Neural progenitor cell (in vitro differentiated cells): ENCODE results near the gene DCDC1. TPM values are rescaled to one million over a fixed set of nuclear protein-coding genes. Genes with fewer than 3 reads are reported as not detected.

Source experiments
- DNase-seq: peaks from one replicate; pipeline ENCODE4 v3.0.0-alpha.2; 2016; ENCODE audit warnings: low spot score
- H2AFZ ChIP-seq: fragments of 200-600 bp; sonication (generic); replicated peaks from 2 replicates; pipeline ENCODE4 v1.6.1; 2016; ENCODE audit warnings: antibody characterized with exemption
- H3F3A ChIP-seq: fragments of 200-600 bp; sonication (generic); 2 replicates; pipeline ENCODE4 v1.6.1; 2016; ENCODE audit warnings: antibody characterized with exemption, low read depth
- H3K27ac ChIP-seq: fragments of 200-600 bp; sonication (generic); 2 replicates; pipeline ENCODE4 v1.5.1; 2016; ENCODE audit warnings: mild to moderate bottlenecking
- H3K27me3 ChIP-seq: fragments of 200-600 bp; sonication (generic); 2 replicates; pipeline ENCODE4 v1.6.1; 2016; ENCODE audit warnings: mild to moderate bottlenecking, moderate library complexity
- H3K36me3 ChIP-seq: fragments of 200-600 bp; sonication (generic); 2 replicates; pipeline ENCODE4 v1.5.1; 2016
- H3K4me1 ChIP-seq: fragments of 200-600 bp; sonication (generic); 2 replicates; pipeline ENCODE4 v1.6.1; 2016; ENCODE audit warnings: mixed run types
- H3K4me2 ChIP-seq: fragments of 200-600 bp; sonication (generic); 2 replicates; pipeline ENCODE4 v1.6.1; 2016
- H3K4me3 ChIP-seq: fragments of 200-600 bp; sonication (generic); 2 replicates; pipeline ENCODE4 v1.5.1; 2016
- H3K79me2 ChIP-seq: fragments of 200-600 bp; sonication (generic); 2 replicates; pipeline ENCODE4 v1.6.1; 2016; ENCODE audit warnings: low read depth
- H3K9ac ChIP-seq: fragments of 200-600 bp; sonication (generic); 2 replicates; pipeline ENCODE4 v1.6.1; 2016
- H3K9me3 ChIP-seq: fragments of 200-600 bp; sonication (generic); 2 replicates; pipeline ENCODE4 v1.5.1; 2016; ENCODE audit warnings: low read depth
- H4K20me1 ChIP-seq: fragments of 200-600 bp; sonication (generic); 2 replicates; pipeline ENCODE4 v1.6.1; 2016; ENCODE audit warnings: low read depth
- H3K27ac Mint-ChIP-seq: 3 replicates; pipeline ENCODE4 v1.8.0; 2021; ENCODE audit warnings: mixed read lengths
- H3K27me3 Mint-ChIP-seq: 2 replicates; pipeline ENCODE4 v1.8.0; 2022; ENCODE audit warnings: low read depth, mild to moderate bottlenecking, inconsistent platforms, moderate library complexity, mixed read lengths; ENCODE audit not compliant: insufficient read depth
- H3K36me3 Mint-ChIP-seq: 3 replicates; pipeline ENCODE4 v1.8.0; 2021; ENCODE audit warnings: mixed read lengths
- H3K4me1 Mint-ChIP-seq: 3 replicates; pipeline ENCODE4 v1.8.0; 2021; ENCODE audit warnings: mixed read lengths
- H3K4me3 Mint-ChIP-seq: 3 replicates; pipeline ENCODE4 v1.8.0; 2021; ENCODE audit warnings: mild to moderate bottlenecking, moderate library complexity, mixed read lengths
- H3K9me3 Mint-ChIP-seq: 3 replicates; pipeline ENCODE4 v1.8.0; 2020; ENCODE audit warnings: mixed read lengths
- CTCF ChIP-seq: fragments of 200-600 bp; sonication (generic); IDR thresholded peaks from 2 replicates; pipeline ENCODE4 v1.5.1; 2017; ENCODE audit warnings: antibody characterized with exemption, mild to moderate bottlenecking
- EZH2 ChIP-seq: fragments of 200-600 bp; sonication (generic); IDR thresholded peaks from 2 replicates; pipeline ENCODE4 v1.6.1; 2017; ENCODE audit warnings: antibody characterized with exemption, mild to moderate bottlenecking, moderate library complexity
- EZH2phosphoT487 ChIP-seq: fragments of 200-600 bp; sonication (generic); IDR thresholded peaks from 2 replicates; pipeline ENCODE4 v1.6.1; 2017; ENCODE audit warnings: antibody characterized with exemption
- total RNA-seq: library from RNA; depleted of rRNA; stranded (reverse); fragments of >200 nt; gene quantifications from 2 replicates; pipeline ENCODE4 v1.2.3, GENCODE V29; 2015; ENCODE audit warnings: low replicate concordance

The DCDC1 gene
- total RNA-seq, 1 donor from 2014 or later, result 5.0 TPM

DNA sequence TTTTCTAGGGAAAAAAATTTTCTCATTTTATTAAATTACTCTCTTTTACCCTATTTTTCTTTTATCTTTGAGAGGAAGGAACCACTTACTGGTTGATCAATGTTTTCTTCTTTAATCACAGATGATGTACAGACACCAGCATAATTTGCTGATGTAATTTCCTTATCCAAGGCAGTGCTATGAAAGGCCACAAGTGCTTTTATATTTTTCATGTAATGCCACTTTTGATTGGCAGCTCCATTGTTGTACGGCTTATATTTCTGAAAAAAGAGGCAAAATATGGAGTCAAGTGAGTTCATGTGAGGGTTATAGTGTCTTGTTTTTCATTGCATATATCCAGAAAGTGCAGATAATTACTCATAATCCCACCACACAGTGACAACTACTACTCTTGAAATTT, 460.7 kb downstream of the DCDC1 start:
- no peaks in the 10 kb centered on the region for H3K27me3 ChIP-seq
- H3F3A ChIP-seq, result no peaks in the 10 kb centered on the region
- Mint-ChIP-seq H3K27ac (no peak overlapping the region), H3K4me3 (no peak overlapping the region), H3K4me1 (peaks cover 14% of the 10 kb centered on the region), H3K27me3 (peaks cover 6% of the 10 kb centered on the region), H3K9me3 (no peaks in the 10 kb centered on the region), H3K36me3 (peaks cover 5% of the 10 kb centered on the region)
- H3K79me2 ChIP-seq, result no peaks in the 10 kb centered on the region
- no peak overlapping the region for H3K27ac ChIP-seq
- H3K36me3 ChIP-seq, result no peaks in the 10 kb centered on the region
- H3K4me2 ChIP-seq, result no peak overlapping the region
- no peak overlapping the region for H3K9ac ChIP-seq
- H3K4me1 ChIP-seq, result no peaks in the 10 kb centered on the region
- H2AFZ ChIP-seq, result no peak overlapping the region
- no peaks in the 10 kb centered on the region for H4K20me1 ChIP-seq
- no peak for TF ChIP-seq CTCF
- TF ChIP-seq EZH2, result no peak
- no peak for TF ChIP-seq EZH2phosphoT487
- H3K9me3 ChIP-seq, result no peaks in the 10 kb centered on the region
- H3K4me3 ChIP-seq, result no peak overlapping the region
- DNase-seq, result no peak

GRCh38 chr11:30908272-30908671, 461.3 kb downstream of the DCDC1 start:
- H3K4me1 Mint-ChIP-seq, result peaks cover 14% of the 10 kb centered on the region
- Histone ChIP-seq H3K4me1 (no peaks in the 10 kb centered on the region), H3F3A (no peaks in the 10 kb centered on the region), H3K9ac (no peak overlapping the region), H4K20me1 (no peaks in the 10 kb centered on the region), H3K4me3 (no peak overlapping the region), H3K9me3 (no peaks in the 10 kb centered on the region), H3K79me2 (no peaks in the 10 kb centered on the region), H2AFZ (no peak overlapping the region), H3K27me3 (no peaks in the 10 kb centered on the region), H3K36me3 (no peaks in the 10 kb centered on the region), H3K4me2 (no peak overlapping the region), H3K27ac (no peak overlapping the region)
- no peak for TF ChIP-seq CTCF
- no peak for TF ChIP-seq EZH2
- TF ChIP-seq EZH2phosphoT487, result no peak
- H3K9me3 Mint-ChIP-seq, result no peaks in the 10 kb centered on the region
- H3K27ac Mint-ChIP-seq, result no peak overlapping the region
- H3K27me3 Mint-ChIP-seq, result peaks cover 6% of the 10 kb centered on the region
- DNase-seq, result no peak
- no peak overlapping the region for H3K4me3 Mint-ChIP-seq
- H3K36me3 Mint-ChIP-seq, result peaks cover 5% of the 10 kb centered on the region

GRCh38 chr11:30902929-30903328, 466.6 kb downstream of the DCDC1 start:
- no peak for DNase-seq
- no peaks in the 10 kb centered on the region for H3K36me3 ChIP-seq
- H3K4me3 Mint-ChIP-seq, result no peak overlapping the region
- H4K20me1 ChIP-seq, result no peaks in the 10 kb centered on the region
- H3K36me3 Mint-ChIP-seq, result peaks cover 6% of the 10 kb centered on the region
- no peak overlapping the region for H3K9ac ChIP-seq
- H3K4me1 ChIP-seq, result no peaks in the 10 kb centered on the region
- no peaks in the 10 kb centered on the region for H3K4me1 Mint-ChIP-seq
- H3K27me3 ChIP-seq, result no peaks in the 10 kb centered on the region
- H2AFZ ChIP-seq, result no peak overlapping the region
- H3K27ac ChIP-seq, result no peak overlapping the region
- no peak overlapping the region for H3K27ac Mint-ChIP-seq
- TF ChIP-seq EZH2 (no peak), EZH2phosphoT487 (no peak), CTCF (no peak)
- no peaks in the 10 kb centered on the region for H3K27me3 Mint-ChIP-seq
- H3K4me3 ChIP-seq, result no peak overlapping the region
- H3K4me2 ChIP-seq, result no peak overlapping the region
- H3K79me2 ChIP-seq, result no peaks in the 10 kb centered on the region
- no peaks in the 10 kb centered on the region for H3K9me3 Mint-ChIP-seq
- no peaks in the 10 kb centered on the region for H3K9me3 ChIP-seq
- no peaks in the 10 kb centered on the region for H3F3A ChIP-seq
